GM12872 (cell line): Measurements from ENCODE around the gene SLC35F6.

Experiments used
- CTCF ChIP-seq: IDR thresholded peaks from 3 replicates; pipeline ENCODE4 v1.5.1; 2011; ENCODE audit warnings: low read depth, mild to moderate bottlenecking, low read length, moderate library complexity; ENCODE audit not compliant: insufficient read depth

Gene SLC35F6

GRCh38 chr2:26764078-26764887, at the start of gene SLC35F6:
Gene SLC35F6 (plus strand): TSS chr2:26764284. CDS start chr2:26764350, 66 bp downstream.
- TF ChIP-seq CTCF = no peak

GRCh38 chr2:26715528-26716270, 48.4 kb upstream of the SLC35F6 start:
- TF ChIP-seq CTCF = no peak

GRCh38 chr2:26716340-26716739, 47.7 kb upstream of the SLC35F6 start:
- TF ChIP-seq CTCF = no peak

- TF ChIP-seq CTCF = no peak
Measured at GRCh38 chr2:26716769-26717168, 47.3 kb upstream of the SLC35F6 start.

- TF ChIP-seq CTCF = no peak
Measured at GRCh38 chr2:26717362-26717761, 46.7 kb upstream of the SLC35F6 start.

- TF ChIP-seq CTCF = no peak
Measured at GRCh38 chr2:26718949-26719686, 45.0 kb upstream of the SLC35F6 start.

- TF ChIP-seq CTCF = no peak
Measured at GRCh38 chr2:26720322-26721114, 43.6 kb upstream of the SLC35F6 start.
